ENCODE results near the gene ADAMTS20. TPM values are rescaled to one million over a fixed set of nuclear protein-coding genes. Genes with fewer than 3 reads are reported as not detected.

ADAMTS20 gene
- total RNA-seq, 1 donor from 2014 or later, result not detected

DNA sequence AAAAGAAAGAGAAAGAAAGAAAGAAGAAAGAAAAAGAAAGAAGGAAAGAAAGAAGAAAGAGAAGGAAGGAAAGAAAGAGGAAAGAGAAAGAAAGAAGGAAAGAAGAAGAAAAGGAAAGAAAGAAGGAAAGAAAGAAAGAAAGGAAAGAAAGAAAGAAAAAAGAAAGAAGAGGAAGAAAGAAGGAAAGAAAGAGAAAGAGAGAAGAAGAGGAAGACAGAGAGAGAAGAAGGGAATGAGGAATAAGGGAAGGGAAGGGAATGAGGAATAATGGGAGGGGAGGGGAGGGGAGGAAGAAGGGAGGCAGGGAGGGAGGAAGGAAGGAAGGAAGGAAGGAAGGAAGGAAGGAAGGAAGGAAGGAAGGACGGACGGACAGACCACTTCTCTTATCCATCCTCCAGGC lies 246.9 kb downstream of the ADAMTS20 start:
- intact Hi-C loops (cut with DNase I), result no loop called here
- no peak for DNase-seq (ENCODE audit: low spot score in 2 of 2)
- TF ChIP-seq, protein P1, sequence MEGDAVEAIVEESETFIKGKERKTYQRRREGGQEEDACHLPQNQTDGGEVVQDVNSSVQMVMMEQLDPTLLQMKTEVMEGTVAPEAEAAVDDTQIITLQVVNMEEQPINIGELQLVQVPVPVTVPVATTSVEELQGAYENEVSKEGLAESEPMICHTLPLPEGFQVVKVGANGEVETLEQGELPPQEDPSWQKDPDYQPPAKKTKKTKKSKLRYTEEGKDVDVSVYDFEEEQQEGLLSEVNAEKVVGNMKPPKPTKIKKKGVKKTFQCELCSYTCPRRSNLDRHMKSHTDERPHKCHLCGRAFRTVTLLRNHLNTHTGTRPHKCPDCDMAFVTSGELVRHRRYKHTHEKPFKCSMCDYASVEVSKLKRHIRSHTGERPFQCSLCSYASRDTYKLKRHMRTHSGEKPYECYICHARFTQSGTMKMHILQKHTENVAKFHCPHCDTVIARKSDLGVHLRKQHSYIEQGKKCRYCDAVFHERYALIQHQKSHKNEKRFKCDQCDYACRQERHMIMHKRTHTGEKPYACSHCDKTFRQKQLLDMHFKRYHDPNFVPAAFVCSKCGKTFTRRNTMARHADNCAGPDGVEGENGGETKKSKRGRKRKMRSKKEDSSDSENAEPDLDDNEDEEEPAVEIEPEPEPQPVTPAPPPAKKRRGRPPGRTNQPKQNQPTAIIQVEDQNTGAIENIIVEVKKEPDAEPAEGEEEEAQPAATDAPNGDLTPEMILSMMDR (IDR thresholded peaks at IDR 0.05), result no peak
- H3K36me3 ChIP-seq, result no peaks in the 10 kb centered on the region
- H3K4me3 ChIP-seq, result no peak overlapping the region
- no peaks in the 10 kb centered on the region for H3K4me1 ChIP-seq
- H3K27ac ChIP-seq, result no peak overlapping the region
- no peaks in the 10 kb centered on the region for H3K27me3 ChIP-seq
- no peaks in the 10 kb centered on the region for H3K9me3 ChIP-seq

Other genes with a start within 250 kb of the ADAMTS20 start
- gene PUS7L, start 206.6 kb upstream of the ADAMTS20 start, total RNA-seq, result 2.4 TPM
- 7.3 TPM for gene IRAK4, start 206.7 kb upstream of the ADAMTS20 start, total RNA-seq